IPS-11a (cell line): ENCODE data around the gene USP40.

Source experiments
- H3K4me3 ChIP-seq: one replicate; pipeline ENCODE4 v1.5.1; 2013; ENCODE audit warnings: low read depth, low read length, control low read depth

The USP40 gene

DNA sequence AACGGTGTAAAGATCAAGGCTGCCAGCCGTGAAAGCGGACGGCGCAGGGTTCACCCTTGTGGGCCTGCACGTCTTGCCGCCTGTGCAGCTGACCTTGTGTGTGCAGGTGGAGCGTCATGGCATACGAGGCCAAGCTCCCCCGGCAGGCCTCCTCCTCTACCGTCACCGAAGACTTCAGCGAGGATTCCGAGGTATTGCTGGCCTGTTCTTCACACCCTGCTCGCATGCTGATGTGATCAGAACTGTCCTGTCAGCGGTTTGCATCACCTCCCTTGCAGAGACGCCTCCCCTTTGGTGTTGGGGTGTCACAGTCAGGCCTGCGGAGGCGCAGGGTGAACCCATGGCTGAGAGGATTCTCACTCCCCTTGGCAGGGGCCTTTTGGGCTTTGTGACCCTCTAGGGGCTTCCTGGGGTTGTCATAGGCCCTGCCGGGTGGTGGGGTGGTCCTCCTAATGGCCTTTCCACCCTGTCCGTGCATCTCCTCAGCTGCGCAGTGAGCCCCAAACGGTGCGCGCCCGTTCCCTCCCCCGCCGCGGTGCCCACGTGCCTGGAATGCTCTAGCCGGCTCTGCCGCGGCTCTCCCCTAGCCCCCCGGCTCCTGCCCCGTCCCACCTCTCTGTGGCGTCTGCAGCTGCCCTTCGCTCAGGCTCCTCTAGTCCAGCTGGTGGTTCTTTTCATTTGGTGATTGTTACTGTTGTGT lies 119.8 kb downstream of the USP40 start:
- no peak overlapping the region for H3K4me3 ChIP-seq

DNA sequence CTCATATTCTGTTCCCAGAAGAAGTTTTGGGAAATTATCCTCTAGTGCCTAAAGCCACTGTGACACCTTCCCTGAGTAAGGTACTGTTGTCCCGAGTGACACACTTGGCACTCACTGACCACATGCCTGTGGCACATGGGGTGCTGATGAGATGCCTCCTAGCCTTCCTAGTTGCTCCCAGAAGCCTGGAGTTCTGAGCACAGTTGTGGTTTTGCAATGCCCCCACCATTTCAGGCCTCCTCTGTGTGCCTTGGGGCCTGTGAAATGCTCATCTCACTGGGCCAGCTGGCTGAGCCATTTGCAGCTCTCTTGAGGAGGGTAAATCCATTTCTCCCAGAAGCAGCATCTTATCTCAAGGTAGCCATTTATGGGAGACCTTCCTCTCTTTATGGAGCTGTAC lies 120.5 kb downstream of the USP40 start:
- no peak overlapping the region for H3K4me3 ChIP-seq

DNA sequence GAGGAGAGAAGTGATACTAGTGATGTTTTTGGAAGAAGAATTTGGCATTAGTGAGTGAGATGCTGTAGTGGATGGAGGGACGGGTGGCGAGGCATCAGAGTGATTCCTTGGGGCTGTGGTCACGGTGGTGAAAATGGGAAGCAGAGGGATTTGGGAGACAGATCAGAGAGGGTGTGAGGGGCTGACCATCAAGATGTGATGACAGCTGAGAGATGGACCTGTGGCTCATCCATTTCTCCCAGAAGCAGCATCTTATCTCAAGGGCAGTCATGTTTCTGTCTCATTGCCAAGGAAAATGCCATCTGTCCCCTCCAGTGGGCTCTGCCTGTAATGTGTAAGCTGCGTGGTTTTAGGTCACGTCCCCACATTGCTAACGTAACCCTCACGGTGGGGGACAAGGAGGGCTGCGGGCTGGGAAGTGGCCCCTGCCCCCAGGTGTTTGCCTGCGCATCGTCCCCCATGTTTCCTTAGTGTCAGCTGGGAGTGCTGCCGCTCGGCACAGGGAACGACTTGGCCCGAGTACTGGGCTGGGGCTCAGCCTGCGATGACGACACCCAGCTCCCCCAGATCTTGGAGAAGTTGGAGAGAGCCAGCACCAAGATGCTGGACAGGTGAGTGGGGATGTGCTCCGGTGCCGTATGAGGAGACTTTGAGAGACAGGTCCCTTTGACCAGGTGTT lies 121.3 kb downstream of the USP40 start:
- no peak overlapping the region for H3K4me3 ChIP-seq

DNA sequence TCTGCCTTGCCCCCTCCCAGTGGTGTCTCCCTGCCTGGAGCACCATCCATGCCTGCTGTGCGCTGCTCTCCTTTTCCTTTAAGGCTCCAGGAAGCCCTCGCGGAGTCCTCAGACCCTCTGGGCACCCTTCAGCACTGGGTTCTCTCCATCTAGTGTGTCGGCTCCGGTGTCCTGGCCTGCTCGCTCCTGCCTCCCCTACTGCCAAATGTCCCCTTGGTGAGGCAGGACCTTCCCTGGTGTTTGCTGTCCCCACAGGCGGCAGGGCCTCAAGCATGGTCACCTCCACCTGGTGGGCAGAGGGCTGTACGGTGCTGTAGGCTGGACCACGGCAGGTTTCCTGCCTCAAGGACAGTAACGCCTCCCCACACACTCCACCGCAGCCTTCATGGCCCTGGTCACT lies 122.1 kb downstream of the USP40 start:
- no peak overlapping the region for H3K4me3 ChIP-seq

DNA sequence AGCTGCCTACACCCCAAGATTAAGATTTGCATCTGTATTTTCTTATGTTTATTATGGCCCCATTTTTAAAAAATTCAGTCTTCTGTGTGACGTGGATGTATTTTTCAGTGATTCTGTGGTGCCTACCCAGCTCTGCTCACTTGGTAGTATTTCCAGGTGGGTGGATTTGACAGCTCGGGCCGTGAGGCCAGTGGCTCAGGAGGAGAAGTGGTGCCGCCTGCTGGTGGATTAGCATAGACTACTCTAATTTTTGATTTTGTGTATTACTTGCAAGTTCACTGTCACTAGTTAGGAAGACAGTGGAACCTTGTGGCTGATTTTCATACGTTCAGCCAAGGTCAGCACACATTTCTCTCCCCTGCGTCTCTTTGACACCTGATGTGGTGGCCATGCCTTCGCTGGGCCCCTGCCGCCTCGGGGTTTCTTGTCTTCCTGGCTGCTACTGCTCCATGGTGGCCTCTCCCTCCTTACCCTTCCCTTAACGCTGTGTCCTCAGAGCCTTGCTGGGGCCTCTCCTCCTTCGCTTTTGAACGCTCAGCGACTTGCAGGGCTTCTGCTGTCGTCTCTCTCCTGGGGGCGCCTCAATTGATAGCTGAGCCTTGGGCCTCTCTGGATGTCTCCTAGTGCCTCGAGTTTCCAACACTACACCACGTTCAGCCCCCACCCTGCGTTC lies 122.9 kb downstream of the USP40 start:
- no peak overlapping the region for H3K4me3 ChIP-seq

DNA sequence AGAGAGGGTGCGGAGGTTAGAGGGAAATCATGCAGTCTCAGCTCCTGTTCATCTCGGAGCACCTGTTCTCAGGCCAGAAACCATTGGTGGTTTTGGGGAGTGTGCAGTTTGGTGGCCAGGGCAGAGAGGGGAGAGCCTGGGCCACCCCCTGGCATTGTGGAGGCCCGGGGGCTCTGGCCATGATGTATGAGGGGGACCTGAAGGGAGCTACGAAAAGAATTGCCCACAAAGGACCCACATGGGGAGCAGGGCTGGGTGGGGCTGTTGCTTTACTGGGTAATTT lies 124.6 kb downstream of the USP40 start:
- H3K4me3 ChIP-seq = no peak overlapping the region

DNA sequence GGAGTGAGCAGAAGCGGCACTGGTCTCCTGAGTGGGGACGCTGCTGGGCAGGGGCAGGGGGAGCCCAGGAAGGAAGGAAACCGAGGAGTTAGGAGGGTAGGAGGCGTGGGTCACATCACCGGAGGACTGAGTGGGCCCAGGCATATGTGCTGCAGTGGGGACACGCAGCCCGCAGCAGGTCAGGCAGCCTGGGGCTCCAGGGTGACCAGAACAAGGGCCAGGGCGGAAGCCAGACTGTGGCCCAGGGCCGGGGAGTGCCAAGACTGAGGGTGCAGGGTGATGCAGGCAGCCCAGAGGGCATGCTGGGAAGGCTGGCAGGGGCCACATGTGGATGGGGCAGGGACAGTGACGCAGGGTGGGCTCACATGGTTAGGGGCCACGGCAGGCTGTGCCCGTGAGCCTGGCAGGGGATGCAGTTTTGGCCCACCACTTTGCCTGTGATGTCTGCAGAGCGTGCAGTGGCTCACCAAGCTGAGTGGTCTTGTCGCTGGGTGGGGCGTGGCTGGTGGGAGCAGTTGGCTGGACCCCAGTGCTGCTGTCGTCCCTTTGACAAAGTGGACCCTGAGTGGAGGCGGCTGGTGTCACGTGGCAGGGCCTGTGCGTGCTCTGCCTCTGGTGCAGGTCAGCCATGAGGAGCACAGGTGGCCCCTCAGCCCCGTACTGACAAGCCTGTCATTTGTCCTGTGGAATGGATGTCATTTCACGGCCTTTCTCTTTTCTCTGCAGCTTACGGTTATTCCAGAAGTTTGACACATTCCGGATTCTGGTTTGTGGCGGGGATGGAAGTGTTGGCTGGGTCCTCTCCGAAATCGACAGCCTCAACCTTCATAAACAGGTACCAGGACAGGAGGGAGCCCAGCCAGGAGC lies 125.2 kb downstream of the USP40 start:
- H3K4me3 ChIP-seq = no peak overlapping the region

DNA sequence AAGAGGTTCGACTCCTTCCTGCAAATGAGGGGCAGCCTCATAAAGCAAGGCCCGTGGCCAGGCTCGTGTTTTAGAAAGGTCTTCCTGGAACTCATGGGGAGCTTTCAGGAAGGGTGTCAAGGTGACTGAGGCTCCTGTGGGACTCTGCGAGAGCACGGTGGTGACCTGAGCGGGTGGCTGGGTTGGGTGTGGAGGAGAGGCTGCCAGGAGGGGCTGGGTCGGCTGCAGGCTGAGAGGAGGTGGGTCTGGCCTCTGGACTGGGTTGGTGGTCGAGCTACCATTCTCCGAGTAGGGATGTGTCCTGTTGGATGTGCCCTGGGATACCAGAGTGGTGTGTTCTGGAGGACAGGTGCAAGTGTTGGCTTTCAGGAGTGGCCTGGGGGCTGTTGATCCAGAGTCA lies 125.9 kb downstream of the USP40 start:
- no peak overlapping the region for H3K4me3 ChIP-seq

DNA sequence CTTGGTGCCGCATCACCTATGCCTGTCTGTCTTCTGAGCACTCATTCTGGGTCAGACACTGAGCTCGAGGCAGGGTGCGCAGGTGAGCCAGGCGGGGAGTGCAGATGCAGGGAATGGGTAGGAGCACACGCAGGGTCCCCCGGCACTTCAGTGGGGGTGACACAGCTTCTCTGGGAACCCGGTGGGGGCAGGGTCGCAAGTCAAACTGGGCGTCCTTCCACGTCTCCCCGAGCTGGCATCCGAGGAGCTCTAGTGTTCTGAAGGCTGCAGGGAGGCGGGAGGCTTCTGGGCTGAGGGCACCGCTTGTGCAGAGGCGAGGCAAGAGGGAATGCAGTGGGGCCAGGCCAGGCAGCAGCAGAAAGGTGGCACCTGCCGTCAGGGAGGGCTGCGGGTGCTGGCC lies 126.3 kb downstream of the USP40 start:
- no peak overlapping the region for H3K4me3 ChIP-seq

DNA sequence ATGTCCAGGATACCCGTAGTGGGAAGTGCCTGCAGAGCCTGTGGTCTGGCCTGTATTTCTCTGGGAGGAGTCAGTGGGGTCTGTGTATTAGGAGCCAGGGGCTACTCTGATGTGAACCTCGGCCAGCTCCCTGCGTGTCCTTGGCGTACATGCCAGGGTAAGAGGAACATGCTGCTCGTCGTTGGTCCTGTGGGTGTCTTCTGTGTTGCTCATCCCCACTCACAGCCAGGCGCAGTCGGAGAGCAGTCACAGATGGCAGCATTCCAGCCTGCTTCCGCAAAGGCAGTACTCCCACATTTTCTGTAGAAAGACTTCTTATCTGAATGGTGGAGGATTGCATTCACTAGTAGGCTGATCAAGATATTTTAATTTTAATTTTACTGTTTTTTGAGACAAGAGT lies 127.4 kb downstream of the USP40 start:
- H3K4me3 ChIP-seq = no peak overlapping the region

DNA sequence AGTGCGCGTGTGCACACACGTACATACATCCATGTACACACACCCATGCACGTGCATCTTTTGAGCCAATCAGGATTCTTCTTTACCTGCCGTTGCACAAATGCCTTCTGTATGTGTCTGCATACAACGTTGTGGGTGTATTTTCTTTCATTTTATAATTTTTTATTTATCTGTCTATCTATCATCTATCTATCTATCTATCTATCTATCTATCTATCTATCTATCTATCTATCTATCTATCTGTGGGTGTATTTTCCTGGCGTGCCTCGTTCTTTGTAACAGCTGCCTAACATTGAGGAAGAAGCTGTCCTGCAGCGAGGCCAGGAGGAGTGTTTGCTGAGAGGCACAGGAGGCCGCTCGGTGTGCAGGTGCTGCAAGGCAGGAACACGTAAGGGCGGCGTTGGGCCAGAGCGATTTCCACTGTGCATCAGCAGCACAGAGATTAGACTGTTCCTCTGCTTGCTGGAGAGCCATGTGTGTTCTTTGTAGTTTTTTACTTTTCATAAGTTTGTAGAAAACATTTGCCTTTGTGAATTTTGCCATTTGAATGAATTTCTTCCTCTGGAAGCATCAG lies 127.9 kb downstream of the USP40 start:
- H3K4me3 ChIP-seq = no peak overlapping the region

DNA sequence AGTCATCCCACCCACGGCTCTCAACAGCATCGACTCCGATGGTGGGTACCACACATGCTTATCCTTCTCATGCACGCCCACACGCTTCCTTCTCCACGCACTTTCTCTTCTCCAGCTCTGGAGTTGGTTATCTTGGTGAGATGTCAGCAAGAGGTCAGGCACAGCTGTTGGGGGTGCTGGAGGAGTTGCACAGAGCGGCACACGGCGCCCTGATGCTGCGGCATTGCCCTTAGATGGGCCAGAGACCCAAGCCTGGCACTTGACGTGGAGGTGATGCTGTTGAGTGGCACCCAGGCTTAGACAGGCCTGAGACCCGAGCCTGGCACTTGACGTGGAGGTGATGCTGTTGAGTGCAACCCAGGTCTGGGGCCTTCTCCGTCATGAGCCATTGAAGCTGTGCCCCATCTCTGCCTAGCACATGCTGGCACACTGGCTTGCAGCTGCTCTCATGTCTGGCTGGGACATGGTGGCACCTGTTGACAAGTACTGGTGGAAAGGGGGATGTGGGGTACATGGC lies 129.1 kb downstream of the USP40 start:
- no peak overlapping the region for H3K4me3 ChIP-seq

DNA sequence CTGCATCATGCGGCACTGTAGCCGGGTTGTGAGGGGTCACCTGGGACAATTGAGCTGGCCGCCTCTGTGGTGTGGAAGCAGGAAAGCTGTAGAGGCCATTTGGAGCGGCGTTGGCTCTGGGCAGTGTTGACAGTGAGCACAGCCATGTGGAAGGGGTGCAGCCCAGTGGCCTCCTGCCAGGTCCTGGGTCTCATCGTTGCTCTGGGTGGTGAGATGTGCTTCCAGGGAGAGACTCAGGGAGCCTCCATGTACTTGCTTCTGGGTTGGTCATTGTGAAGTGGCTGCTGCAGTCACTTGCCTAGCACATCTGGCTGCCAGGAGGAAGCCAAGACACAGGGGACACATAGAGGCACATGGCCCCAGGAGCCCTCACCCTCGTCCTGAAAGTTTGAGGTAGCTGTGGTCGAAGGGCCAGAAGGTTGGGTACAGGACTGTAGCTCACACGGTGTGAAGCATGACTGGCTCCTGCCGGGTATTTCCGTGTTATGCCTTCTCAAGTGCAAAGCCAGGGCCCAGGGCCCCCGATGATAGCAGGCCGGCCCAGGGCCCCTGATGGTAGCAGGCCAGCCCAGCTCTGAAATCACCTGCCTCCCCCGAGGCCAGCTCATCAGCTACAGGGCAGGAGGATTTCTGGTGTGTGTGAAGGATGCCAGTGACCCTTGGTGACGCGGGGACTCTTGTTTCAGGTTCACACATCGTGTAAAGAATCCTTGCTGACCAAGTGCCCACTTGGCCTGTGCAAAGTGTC lies 129.7 kb downstream of the USP40 start:
- H3K4me3 ChIP-seq = no peak overlapping the region

DNA sequence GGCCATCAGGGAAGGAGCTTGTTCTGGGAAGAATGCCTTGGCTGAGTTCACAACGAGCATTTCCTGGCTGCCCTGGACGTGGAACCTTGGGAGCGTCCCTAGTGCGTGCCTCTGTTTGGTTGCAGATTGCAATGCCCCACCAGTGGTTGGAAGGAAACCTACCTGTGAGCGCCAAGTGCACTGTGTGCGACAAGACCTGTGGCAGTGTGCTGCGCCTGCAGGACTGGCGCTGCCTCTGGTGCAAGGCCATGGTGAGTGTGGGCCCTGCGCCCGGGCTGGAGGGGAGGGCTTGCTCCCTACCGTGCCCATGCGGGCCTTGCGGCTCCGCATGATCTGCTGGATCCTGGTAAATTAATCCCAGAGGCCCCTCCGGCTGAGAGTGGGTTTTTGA lies 130.4 kb downstream of the USP40 start:
- H3K4me3 ChIP-seq = no peak overlapping the region

DNA sequence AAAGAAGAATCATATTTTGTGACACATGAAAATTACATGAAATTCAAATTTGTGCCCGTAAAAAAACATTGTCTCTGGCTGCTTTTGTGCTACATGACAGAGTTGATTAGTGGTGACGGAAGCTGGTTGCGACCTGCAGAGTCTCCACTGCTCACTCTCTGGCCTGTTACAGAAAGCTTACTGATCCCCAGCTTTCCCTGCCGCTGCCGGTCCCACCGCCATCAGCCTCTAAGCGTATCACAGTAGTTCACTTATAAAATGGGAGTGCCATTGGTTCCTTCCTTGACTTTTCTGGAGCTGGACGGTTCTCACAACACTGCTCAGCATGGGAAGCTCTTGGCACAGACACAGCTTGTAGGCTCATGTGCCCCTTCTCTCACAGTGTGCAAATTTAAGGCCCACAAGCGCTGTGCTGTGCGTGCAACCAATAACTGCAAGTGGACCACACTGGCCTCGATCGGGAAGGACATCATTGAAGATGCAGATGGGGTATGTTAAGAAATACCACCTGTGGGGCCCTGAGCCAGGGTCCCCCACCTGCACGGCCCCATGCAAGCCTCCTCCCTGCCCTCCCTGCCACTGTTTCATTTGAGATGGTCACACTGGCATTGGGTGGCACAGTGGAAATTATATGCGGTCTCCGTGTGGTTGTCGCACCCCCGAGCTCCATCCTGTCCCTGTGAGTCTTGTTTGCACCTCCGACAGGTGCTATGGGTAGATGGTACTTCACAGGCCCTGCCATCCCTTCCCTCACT lies 131.0 kb downstream of the USP40 start:
- H3K4me3 ChIP-seq = no peak overlapping the region

DNA sequence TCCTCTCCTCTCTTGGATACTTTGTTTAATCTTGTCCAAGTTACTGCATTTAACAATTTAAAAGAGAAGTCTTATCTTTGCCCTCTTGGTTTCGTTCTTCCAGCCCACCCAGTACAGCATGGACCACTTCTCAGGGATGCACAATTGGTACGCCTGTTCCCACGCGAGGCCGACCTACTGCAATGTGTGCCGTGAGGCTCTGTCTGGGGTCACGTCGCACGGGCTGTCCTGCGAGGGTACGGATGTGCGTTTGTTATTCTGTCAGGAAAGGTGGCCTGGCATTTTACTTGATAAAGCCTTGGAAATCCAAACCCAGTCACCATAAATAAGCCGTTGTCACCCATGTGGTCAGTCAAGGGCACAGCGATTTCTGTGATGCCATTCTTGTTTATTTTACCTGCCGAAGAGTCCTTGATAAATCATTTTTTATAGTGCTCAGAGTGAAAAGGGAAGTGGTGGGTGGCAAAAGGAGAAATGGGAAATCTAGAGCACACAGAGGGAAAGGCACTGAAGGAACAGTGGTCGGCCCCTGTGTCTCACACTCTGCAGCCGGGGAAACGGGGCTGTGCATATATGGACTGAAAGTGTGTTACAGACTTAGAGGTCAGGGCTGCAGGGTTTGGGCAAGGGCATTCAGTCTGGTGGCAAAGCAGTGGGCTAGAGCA lies 131.8 kb downstream of the USP40 start:
- no peak overlapping the region for H3K4me3 ChIP-seq

DNA sequence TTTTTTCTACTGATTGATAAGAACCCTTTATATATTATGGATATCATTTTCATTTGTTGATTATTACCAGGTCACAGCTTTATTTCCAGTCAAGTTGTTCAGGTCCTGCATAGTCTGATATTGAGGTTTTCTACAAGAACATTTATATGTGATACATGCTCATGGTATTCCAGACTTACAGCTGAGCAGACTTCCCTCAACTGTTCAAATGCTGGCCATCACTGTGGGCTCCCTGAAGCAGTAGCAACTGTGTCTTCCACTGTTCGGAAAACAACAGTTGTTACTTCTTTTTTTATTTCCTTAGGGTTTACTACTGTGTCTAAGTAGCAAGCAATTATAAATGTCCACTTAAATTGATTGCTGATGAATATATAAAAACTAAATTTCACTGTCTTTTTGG lies 132.8 kb downstream of the USP40 start:
- no peak overlapping the region for H3K4me3 ChIP-seq

DNA sequence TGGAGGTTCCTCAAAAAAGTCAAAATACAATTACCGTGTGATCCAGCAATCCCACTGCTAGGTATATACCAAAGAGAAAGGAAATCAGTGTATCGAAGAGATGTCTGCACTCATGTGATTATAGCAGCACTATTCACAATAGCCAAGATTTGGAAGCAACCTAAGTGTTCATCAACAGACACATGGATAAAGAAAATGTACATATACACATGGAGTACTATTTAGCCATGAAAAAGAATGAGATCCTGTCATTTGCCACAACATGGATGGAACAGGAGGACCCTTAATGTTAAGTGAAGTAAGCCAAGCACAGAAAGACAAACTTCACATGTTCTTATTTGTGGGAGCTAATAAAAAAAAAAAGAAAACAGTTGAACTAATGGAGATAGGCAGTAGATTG lies 133.6 kb downstream of the USP40 start:
- no peak overlapping the region for H3K4me3 ChIP-seq

DNA sequence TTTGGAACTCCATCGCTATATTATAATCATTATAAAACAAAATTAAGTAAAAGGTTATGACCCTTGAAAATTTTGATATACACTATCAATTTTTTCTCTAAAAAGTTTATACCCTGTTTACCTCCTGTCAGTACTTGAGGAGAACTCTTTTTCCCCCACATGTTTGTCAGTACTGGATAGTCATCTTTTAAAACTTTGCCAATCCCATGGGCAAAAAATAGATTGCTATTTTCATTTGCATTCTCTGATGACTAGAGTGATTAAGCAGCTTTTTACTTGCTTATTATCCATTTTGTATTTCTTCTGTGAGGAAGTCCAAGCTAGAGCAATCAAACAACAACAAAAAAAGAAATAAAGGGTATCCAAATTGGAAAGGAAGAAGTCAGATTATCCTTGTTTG lies 135.9 kb downstream of the USP40 start:
- no peak overlapping the region for H3K4me3 ChIP-seq
